PC-3 (cell line): ENCODE results near the gene TBC1D8. TPM values are rescaled to one million over a fixed set of nuclear protein-coding genes. Genes with fewer than 3 reads are reported as not detected.

Experiments
- ATAC-seq: fragments of 200-7000 bp; cut with Tn5 transposase; 2 replicates; pipeline ENCODE4 v1.9.1; 2020; ENCODE audit warnings: mild to moderate bottlenecking, moderate library complexity
- BruUV-seq: library from RNA; stranded (reverse); fragments of 400-500 nt; replicated peaks from 2 replicates; lab custom pipeline; 2021; lab: Mats Ljungman, UMichigan
- CTCF ChIA-PET: fragments of 300-600 bp; sonication (Branson Sonifier 250); formaldehyde crosslinking; loops from one replicate; lab custom pipeline; 2022; ENCODE audit warnings: antibody characterized with exemption; lab: Charles Lee
- POLR2A ChIA-PET: fragments of 300-600 bp; sonication (Branson Sonifier 250); formaldehyde crosslinking; loops from one replicate; lab custom pipeline; 2022; ENCODE audit warnings: antibody characterized with exemption; ENCODE audit not compliant: unreplicated experiment; lab: Charles Lee
- DNase-seq: peaks from one replicate; pipeline ENCODE4 v3.0.0-alpha.2; 2015
- H2AFZ ChIP-seq: fragments of 300-600 bp; sonication (generic); 2 replicates; pipeline ENCODE4 v1.6.0; 2016; ENCODE audit warnings: antibody characterized with exemption, low read length
- H3F3A ChIP-seq: fragments of 300-600 bp; sonication (generic); one replicate; pipeline ENCODE4 v1.6.0; 2017; ENCODE audit warnings: antibody characterized with exemption, low read length, control low read depth, mild to moderate bottlenecking; ENCODE audit not compliant: unreplicated experiment
- H3K27ac ChIP-seq: fragments of 300-600 bp; sonication (generic); 2 replicates; pipeline ENCODE4 v1.5.1; 2016; ENCODE audit warnings: mild to moderate bottlenecking, low read length
- H3K27me3 ChIP-seq: fragments of 300-600 bp; sonication (generic); 2 replicates; pipeline ENCODE4 v1.6.1; 2016; ENCODE audit warnings: low read length, mixed read lengths
- H3K36me3 ChIP-seq: fragments of 300-600 bp; sonication (generic); 2 replicates; pipeline ENCODE4 v1.6.1; 2016; ENCODE audit warnings: low read depth, mixed run types, low read length, mixed read lengths
- H3K4me1 ChIP-seq: fragments of 300-600 bp; sonication (generic); 2 replicates; pipeline ENCODE4 v1.5.1; 2016; ENCODE audit warnings: low read length; ENCODE audit not compliant: insufficient read depth
- H3K4me2 ChIP-seq: fragments of 300-600 bp; sonication (generic); 2 replicates; pipeline ENCODE4 v1.6.0; 2016; ENCODE audit warnings: low read length
- H3K4me3 ChIP-seq: fragments of 300-600 bp; sonication (generic); 2 replicates; pipeline ENCODE4 v1.5.1; 2016; ENCODE audit warnings: mild to moderate bottlenecking, low read length, mixed read lengths
- H3K79me2 ChIP-seq: fragments of 300-600 bp; sonication (generic); 2 replicates; pipeline ENCODE4 v1.6.1; 2017; ENCODE audit warnings: low read length, mixed read lengths
- H3K9ac ChIP-seq: fragments of 300-600 bp; sonication (generic); 2 replicates; pipeline ENCODE4 v1.6.0; 2016; ENCODE audit warnings: mild to moderate bottlenecking, low read length
- H3K9me2 ChIP-seq: fragments of 300-600 bp; sonication (generic); replicated peaks from 2 replicates; pipeline ENCODE4 v1.6.1; 2016; ENCODE audit warnings: mixed run types, low read length, mixed read lengths
- H3K9me3 ChIP-seq: fragments of 300-600 bp; sonication (generic); 2 replicates; pipeline ENCODE4 v1.6.1; 2016; ENCODE audit warnings: low read length, mixed read lengths
- H4K20me1 ChIP-seq: fragments of 300-600 bp; sonication (generic); 2 replicates; pipeline ENCODE4 v1.6.1; 2016; ENCODE audit warnings: low read length, mixed read lengths
- CTCF ChIP-seq: fragments of 300-600 bp; sonication (generic); conservative IDR thresholded peaks from 2 replicates; pipeline ENCODE4 v1.5.1; 2017; ENCODE audit warnings: antibody characterized with exemption, low read depth, mild to moderate bottlenecking, low read length
- EZH2 ChIP-seq: fragments of 300-600 bp; sonication (generic); IDR thresholded peaks from one replicate; pipeline ENCODE4 v1.6.1; 2017; ENCODE audit warnings: antibody characterized with exemption, mild to moderate bottlenecking, low read length; ENCODE audit not compliant: unreplicated experiment
- EZH2phosphoT487 ChIP-seq: fragments of 300-600 bp; sonication (generic); IDR thresholded peaks from 2 replicates; pipeline ENCODE4 v1.6.1; 2018; ENCODE audit warnings: mild to moderate bottlenecking, antibody characterized with exemption, low read length, borderline replicate concordance
- intact Hi-C: fragments of 100-400 bp; cut with micrococcal nuclease; formaldehyde crosslinking; loops from 2 replicates; pipeline ENCODE4 v1.9.0; 2023
- total RNA-seq: library from RNA; depleted of rRNA; stranded (reverse); fragments of >200 nt; gene quantifications from 2 replicates; pipeline ENCODE4 v1.2.3, GENCODE V29; 2014

TBC1D8 gene
- total RNA-seq, 1 experiment from 2014 or later = 39.7 TPM

- peaks cover 45% of the 10 kb centered on the region for H4K20me1 ChIP-seq
- ChIA-PET CTCF (no interaction called here), POLR2A (no interaction called here)
- no peak overlapping the region for H3K4me3 ChIP-seq
- no peaks in the 10 kb centered on the region for H3F3A ChIP-seq
- peaks cover 11% of the 10 kb centered on the region for H3K36me3 ChIP-seq
- no peak for ATAC-seq
- intact Hi-C loops = no loop called here
- no peaks in the 10 kb centered on the region for H3K27me3 ChIP-seq
- TF ChIP-seq EZH2phosphoT487 (no peak), EZH2 (no peak), CTCF (no peak)
- H3K9me3 ChIP-seq = no peaks in the 10 kb centered on the region
- no TSS peak for BruUV-seq
- peaks cover 50% of the 10 kb centered on the region for H3K4me1 ChIP-seq
- H2AFZ ChIP-seq = no peak overlapping the region
- no peak overlapping the region for H3K9ac ChIP-seq
- no peaks in the 10 kb centered on the region for H3K9me2 ChIP-seq
- no peak for DNase-seq
- H3K27ac ChIP-seq = no peak overlapping the region
- H3K4me2 ChIP-seq = no peak overlapping the region
- peaks cover 99% of the 10 kb centered on the region for H3K79me2 ChIP-seq
Measured at GRCh38 chr2:101107241-101107640, 43.9 kb downstream of the TBC1D8 start.

- Histone ChIP-seq H3K9me3 (no peaks in the 10 kb centered on the region), H3K9ac (no peak overlapping the region), H3K4me2 (no peak overlapping the region), H2AFZ (no peak overlapping the region), H3K79me2 (peaks cover 99% of the 10 kb centered on the region), H3K9me2 (no peaks in the 10 kb centered on the region), H4K20me1 (peaks cover 45% of the 10 kb centered on the region), H3K36me3 (peaks cover 6% of the 10 kb centered on the region; the same call in 1 of the 2 replicates), H3K27ac (0 out of 2 replicates have a peak overlapping the region, but pooled peaks have one; percentile 1), H3K27me3 (no peaks in the 10 kb centered on the region), H3F3A (no peaks in the 10 kb centered on the region), H3K4me3 (no peak overlapping the region), H3K4me1 (peaks cover 44% of the 10 kb centered on the region)
- ChIA-PET CTCF (no interaction called here), POLR2A (no interaction called here)
- intact Hi-C loops = no loop called here
- ATAC-seq (peak; percentile 56), DNase-seq (no peak)
- TF ChIP-seq EZH2phosphoT487 (no peak), CTCF (no peak), EZH2 (no peak)
- BruUV-seq = no TSS peak
Measured at GRCh38 chr2:101106453-101107181, 44.6 kb downstream of the TBC1D8 start.

- no peak overlapping the region for H3K27ac ChIP-seq
- H3K4me3 ChIP-seq = no peak overlapping the region
- H3K27me3 ChIP-seq = no peaks in the 10 kb centered on the region
- TF ChIP-seq CTCF = no peak
- no peak for DNase-seq
- ChIA-PET CTCF (no interaction called here), POLR2A (no interaction called here)
- H3K4me2 ChIP-seq = no peak overlapping the region
- H3K36me3 ChIP-seq = peaks cover 6% of the 10 kb centered on the region; the same call in 1 of the 2 replicates
- no peaks in the 10 kb centered on the region for H3K9me2 ChIP-seq
- no peak for ATAC-seq
- H3F3A ChIP-seq = no peaks in the 10 kb centered on the region
- H3K79me2 ChIP-seq = peaks cover 97% of the 10 kb centered on the region
- intact Hi-C loops = no loop called here
- no peak overlapping the region for H2AFZ ChIP-seq
- H3K9ac ChIP-seq = no peak overlapping the region
- no peaks in the 10 kb centered on the region for H3K9me3 ChIP-seq
- peaks cover 34% of the 10 kb centered on the region for H3K4me1 ChIP-seq
- peaks cover 39% of the 10 kb centered on the region for H4K20me1 ChIP-seq
- BruUV-seq = no TSS peak
Measured at GRCh38 chr2:101105654-101106053, 45.5 kb downstream of the TBC1D8 start.
